HFF-Myc (cell line): ENCODE results near the gene TMTC4.

Experiments
- DNase-seq: peaks from one replicate; pipeline ENCODE4 v3.0.0-alpha.2; 2011; ENCODE audit warnings: low read depth; ENCODE audit errors: extremely low read depth
- H3K4me3 ChIP-seq: replicated peaks from 2 replicates; pipeline ENCODE4 v1.5.1; 2011; ENCODE audit warnings: low read depth, mild to moderate bottlenecking, control low read depth, low read length
- CTCF ChIP-seq: IDR thresholded peaks from 2 replicates; pipeline ENCODE4 v1.5.1; 2012; ENCODE audit warnings: mild to moderate bottlenecking, low read depth, low read length, control low read depth; ENCODE audit errors: missing control alignments

Gene TMTC4

GRCh38 chr13:100674572-100674871 is at the start of gene TMTC4:
Gene TMTC4 (minus strand): TSS chr13:100674795. CDS start chr13:100670362, 4,433 bp downstream.
- peak within 1 kb of the TSS; percentile 58 for H3K4me3 ChIP-seq
- DNase-seq, result no peak
- TF ChIP-seq CTCF, result no peak

- no peak for DNase-seq
- H3K4me3 ChIP-seq, result no peak overlapping the region
- no peak for TF ChIP-seq CTCF
Measured at GRCh38 chr13:100722517-100722916, 47.9 kb upstream of the TMTC4 start.

GRCh38 chr13:100721885-100722512 is 47.4 kb upstream of the TMTC4 start:
- peak; percentile 29 for DNase-seq
- no peak overlapping the region for H3K4me3 ChIP-seq
- TF ChIP-seq CTCF, result peak; percentile 80

GRCh38 chr13:100715604-100716003 is 41.0 kb upstream of the TMTC4 start:
- TF ChIP-seq CTCF, result no peak
- H3K4me3 ChIP-seq, result no peak overlapping the region
- no peak for DNase-seq

- no peak for DNase-seq
- TF ChIP-seq CTCF, result no peak
- H3K4me3 ChIP-seq, result no peak overlapping the region
Measured at GRCh38 chr13:100714478-100714877, 39.9 kb upstream of the TMTC4 start.

GRCh38 chr13:100710176-100710575 is 35.6 kb upstream of the TMTC4 start:
- no peak for DNase-seq
- no peak for TF ChIP-seq CTCF
- H3K4me3 ChIP-seq, result no peak overlapping the region
